ENCODE results near the gene KRT2. TPM values are rescaled to one million over a fixed set of nuclear protein-coding genes. Genes with fewer than 3 reads are reported as not detected.

KRT2 gene
- total and polyA plus RNA-seq, 10 of the 15 experiments (the other 5 are each of a cell fraction or from before 2014, with no cell fraction given): 0.08 to 0.12 TPM; not detected in 8

- H4K20me1 ChIP-seq (ENCODE audit: control insufficient read depth, insufficient read depth): no peaks in the 10 kb centered on the region
- 17% methylated on average over 9 of the region's 9 CpGs for WGBS (ENCODE audit: insufficient coverage, insufficient replicate concordance, low lambda C conversion rate, missing lambda C conversion rate)
- intact Hi-C loops (cut with micrococcal nuclease; ENCODE audit: unreplicated experiment) (no loop called here), in situ Hi-C loops (cut with MboI) (no loop called here)
- H3K27me3 ChIP-seq (replicated peaks in 1 of 2; ENCODE audit: control insufficient read depth in 2 of 2, insufficient read depth in 2 of 2, low read length in 1 of 2): peaks cover 0 to 2% of the 10 kb centered on the region in 2 experiments; a peak in 1 of 4 replicates
- ChIA-PET CTCF (no interaction called here), SMC1A (ENCODE audit: uncharacterized antibody, unreplicated experiment) (no interaction called here), POLR2A (no interaction called here), RAD21 (ENCODE audit: unreplicated experiment) (no interaction called here)
- H3K27ac ChIP-seq (ENCODE audit: control insufficient read depth, insufficient read depth): no peak overlapping the region
- no peak overlapping the region for H3K4me2 ChIP-seq (ENCODE audit: control insufficient read depth, insufficient read depth)
- TF ChIP-seq CTCF (IDR thresholded peaks at IDR 0.05 in 2 of 3, conservative IDR thresholded peaks at IDR 0.05 in 1 of 3; ENCODE audit: control insufficient read depth in 2 of 3, extremely low read depth in 1 of 3, insufficient read depth in 1 of 3, low read depth in 3 of 3, low read length in 3 of 3) (peak in 2 of 3 experiments; percentile 8 to 14; a peak in 1 of 6 replicates), SREBF1 (IDR thresholded peaks at IDR 0.05; ENCODE audit: low read length) (no peak)
- FAIRE-seq: no peak
- H3K4me1 ChIP-seq (ENCODE audit: control insufficient read depth, insufficient read depth, low read length): no peaks in the 10 kb centered on the region
- H3K79me2 ChIP-seq (ENCODE audit: control insufficient read depth, insufficient read depth, low read length): no peaks in the 10 kb centered on the region
- no peak overlapping the region for H3K4me3 ChIP-seq
- ATAC-seq: no peak
- H2AFZ ChIP-seq (ENCODE audit: control insufficient read depth, low read depth, low read length): no peak overlapping the region
- H3K9ac ChIP-seq (ENCODE audit: control insufficient read depth, insufficient read depth, low read length): no peak overlapping the region
- BruUV-seq (replicated peaks): no TSS peak
- no peaks in the 10 kb centered on the region for H3K36me3 ChIP-seq (ENCODE audit: control insufficient read depth in 2 of 2, insufficient read depth in 2 of 2, low read length in 1 of 2)
- H3K9me3 ChIP-seq (replicated peaks; ENCODE audit: control insufficient read depth, insufficient read depth, low read length): no peaks in the 10 kb centered on the region
- no peak for DNase-seq (ENCODE audit: low read depth, low spot score)
Observed at GRCh38 chr12:52667509-52667908, 15.5 kb upstream of the KRT2 start.

DNA sequence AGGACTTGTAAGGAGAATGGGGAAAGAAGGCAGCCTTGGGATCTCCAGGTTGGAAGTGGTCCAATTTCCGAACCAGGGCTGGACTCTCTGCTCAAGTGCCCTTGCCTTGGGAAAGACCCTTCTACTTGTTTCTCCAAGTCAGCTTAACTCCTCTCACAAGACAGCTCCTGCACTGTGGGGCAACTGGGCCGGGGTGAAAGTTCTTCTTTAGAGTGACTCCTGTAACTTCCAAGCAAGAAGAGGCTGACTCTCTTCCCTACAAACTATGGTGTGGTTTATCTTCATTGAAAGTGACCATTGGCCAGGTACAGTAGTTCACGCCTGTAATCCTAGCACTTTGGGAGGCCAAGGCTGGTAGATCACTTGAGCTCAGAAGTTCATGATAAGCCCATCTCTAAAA is 14.5 kb upstream of the KRT2 start:
- ChIA-PET SMC1A (ENCODE audit: uncharacterized antibody, unreplicated experiment) (no interaction called here), POLR2A (no interaction called here), RAD21 (ENCODE audit: unreplicated experiment) (no interaction called here), CTCF (no interaction called here)
- Histone ChIP-seq H4K20me1 (ENCODE audit: control insufficient read depth, insufficient read depth) (no peaks in the 10 kb centered on the region), H3K36me3 (ENCODE audit: control insufficient read depth in 2 of 2, insufficient read depth in 2 of 2, low read length in 1 of 2) (no peaks in the 10 kb centered on the region), H3K27me3 (replicated peaks in 1 of 2; ENCODE audit: control insufficient read depth in 2 of 2, insufficient read depth in 2 of 2, low read length in 1 of 2) (peaks cover 0 to 2% of the 10 kb centered on the region in 2 experiments; a peak in 1 of 4 replicates), H3K27ac (ENCODE audit: control insufficient read depth, insufficient read depth) (no peak overlapping the region), H3K4me2 (ENCODE audit: control insufficient read depth, insufficient read depth) (no peak overlapping the region), H3K79me2 (ENCODE audit: control insufficient read depth, insufficient read depth, low read length) (no peaks in the 10 kb centered on the region), H3K9me3 (replicated peaks; ENCODE audit: control insufficient read depth, insufficient read depth, low read length) (no peaks in the 10 kb centered on the region), H3K4me3 (no peak overlapping the region), H3K9ac (ENCODE audit: control insufficient read depth, insufficient read depth, low read length) (no peak overlapping the region), H2AFZ (ENCODE audit: control insufficient read depth, low read depth, low read length) (no peak overlapping the region), H3K4me1 (ENCODE audit: control insufficient read depth, insufficient read depth, low read length) (no peaks in the 10 kb centered on the region)
- no TSS peak for BruUV-seq (replicated peaks)
- DNase-seq (ENCODE audit: low read depth, low spot score) (no peak), ATAC-seq (no peak), FAIRE-seq (no peak)
- 0% methylated on average over 3 of the region's 3 CpGs for whole genome bisulfite sequencing (ENCODE audit: insufficient coverage, insufficient replicate concordance, low lambda C conversion rate, missing lambda C conversion rate)
- in situ Hi-C loops (cut with MboI) (no loop called here), intact Hi-C loops (cut with micrococcal nuclease; ENCODE audit: unreplicated experiment) (no loop called here)
- TF ChIP-seq STAT3 (IDR thresholded peaks at IDR 0.05; ENCODE audit: low read depth, low read length) (no peak), MXI1 (IDR thresholded peaks at IDR 0.05; ENCODE audit: low read depth, low read length) (no peak), NR2C1 (IDR thresholded peaks at IDR 0.05) (no peak), SREBF2 (IDR thresholded peaks at IDR 0.05; ENCODE audit: low read length) (no peak), CTCF (IDR thresholded peaks at IDR 0.05 in 2 of 3, conservative IDR thresholded peaks at IDR 0.05 in 1 of 3; ENCODE audit: control insufficient read depth in 2 of 3, extremely low read depth in 1 of 3, insufficient read depth in 1 of 3, low read depth in 3 of 3, low read length in 3 of 3) (no peak), EGR1 (IDR thresholded peaks at IDR 0.05; ENCODE audit: borderline replicate concordance in 1 of 2, low read depth in 2 of 2, low read length in 2 of 2) (no peak), SIX5 (IDR thresholded peaks at IDR 0.05; ENCODE audit: low read depth, low read length, severe bottlenecking) (no peak), RFX5 (IDR thresholded peaks at IDR 0.05; ENCODE audit: low read depth, low read length) (no peak), TBL1XR1 (IDR thresholded peaks at IDR 0.05; ENCODE audit: low read depth, low read length) (no peak), EZH2 (IDR thresholded peaks at IDR 0.05; ENCODE audit: borderline replicate concordance, control insufficient read depth, low read depth, low read length) (no peak), NFIC (IDR thresholded peaks at IDR 0.05; ENCODE audit: low read depth, low read length) (no peak), SIN3A (IDR thresholded peaks at IDR 0.05; ENCODE audit: low read depth, low read length) (no peak), ETV6 (conservative IDR thresholded peaks at IDR 0.05 in 1 of 2, IDR thresholded peaks at IDR 0.05 in 1 of 2; ENCODE audit: borderline replicate concordance in 1 of 2, low read depth in 1 of 2) (no peak)

All from GM12878 (cell line).